Endothelial cell of umbilical vein (primary cell): ENCODE measurements around the gene WDR49. TPM values are rescaled to one million over a fixed set of nuclear protein-coding genes. Genes with fewer than 3 reads are reported as not detected.

ENCODE experiments used
- BruUV-seq: library from RNA; stranded (reverse); fragments of 400-500 nt; replicated peaks from 2 replicates; lab custom pipeline; 2021; lab: Mats Ljungman, UMichigan
- CTCF ChIA-PET: fragments of 300-600, 350-600 bp; sonication (Branson Sonifier 250); formaldehyde crosslinking; loops from one replicate; lab custom pipeline; 2021; ENCODE audit warnings: antibody characterized with exemption, inconsistent platforms; lab: Charles Lee
- POLR2A ChIA-PET: fragments of 300-600, 350-600 bp; sonication (Branson Sonifier 250); formaldehyde crosslinking; loops from one replicate; lab custom pipeline; 2021; ENCODE audit warnings: antibody characterized with exemption, inconsistent platforms; lab: Charles Lee
- DNase-seq: peaks from one replicate; pipeline ENCODE4 v3.0.0-alpha.2; 2011; ENCODE audit warnings: low read depth, low spot score
- FAIRE-seq: peaks from 2 replicates; lab custom pipeline; 2011; peaks lifted over from hg19 to GRCh38; lab: Jason Lieb, UNC
- H2AFZ ChIP-seq: 2 replicates; pipeline ENCODE4 v1.6.0; 2012; ENCODE audit warnings: low read depth, low read length, control low read depth, inconsistent platforms
- H3K27ac ChIP-seq: 2 replicates; pipeline ENCODE4 v1.5.1; 2011; ENCODE audit warnings: low read depth, mild to moderate bottlenecking, control low read depth, low read length, moderate library complexity; ENCODE audit not compliant: insufficient read depth
- H3K27me3 ChIP-seq, 2 experiments: 2 replicates each; pipeline versions ENCODE4 v1.6.0 to v1.6.1; 2011; ENCODE audit warnings: low read length in 2 of 2, mixed read lengths in 1 of 2; ENCODE audit not compliant: control insufficient read depth in 2 of 2, insufficient read depth in 2 of 2
- H3K36me3 ChIP-seq, 2 experiments: 2 replicates in 1 of 2; 3 replicates in 1 of 2; pipeline ENCODE4 v1.5.1; 2011; ENCODE audit warnings: low read length in 2 of 2, mild to moderate bottlenecking in 1 of 2, moderate library complexity in 1 of 2; ENCODE audit not compliant: control insufficient read depth in 2 of 2, insufficient read depth in 2 of 2; ENCODE audit errors: extremely low read depth in 1 of 2
- H3K4me1 ChIP-seq: 3 replicates; pipeline ENCODE4 v1.5.1; 2011; ENCODE audit warnings: mild to moderate bottlenecking, low read length; ENCODE audit not compliant: control insufficient read depth, insufficient read depth; ENCODE audit errors: extremely low read depth
- H3K4me2 ChIP-seq: 2 replicates; pipeline ENCODE4 v1.6.1; 2011; ENCODE audit warnings: low read length, control low read depth, mixed read lengths; ENCODE audit not compliant: insufficient read depth
- H3K4me3 ChIP-seq, 3 experiments: fragments of 200-600 bp in 1 of 3; sonication (generic), shearing (Covaris generic) in 1 of 3; replicated peaks in 1 of 3; 2 replicates each; pipeline ENCODE4 v1.5.1; 2011 to 2016; ENCODE audit warnings: control low read depth in 3 of 3, low read length in 3 of 3, mild to moderate bottlenecking in 2 of 3, inconsistent platforms in 1 of 3, low read depth in 1 of 3, moderate library complexity in 1 of 3; ENCODE audit not compliant: insufficient read depth in 1 of 3
- H3K79me2 ChIP-seq: 2 replicates; pipeline ENCODE4 v1.6.0; 2012; ENCODE audit warnings: low read length, inconsistent platforms; ENCODE audit not compliant: control insufficient read depth, insufficient read depth
- H3K9ac ChIP-seq: replicated peaks from 2 replicates; pipeline ENCODE3; 2011; ENCODE audit warnings: low read length, control low read depth; ENCODE audit not compliant: insufficient read depth; ENCODE audit errors: extremely low read depth
- H3K9me1 ChIP-seq: replicated peaks from 3 replicates; pipeline ENCODE4 v1.6.0; 2011; ENCODE audit warnings: mild to moderate bottlenecking, low read length; ENCODE audit not compliant: control insufficient read depth, insufficient read depth; ENCODE audit errors: extremely low read depth
- H3K9me3 ChIP-seq: replicated peaks from 2 replicates; pipeline ENCODE4 v1.5.1; 2012; ENCODE audit warnings: low read length, inconsistent platforms; ENCODE audit not compliant: control insufficient read depth, insufficient read depth
- H4K20me1 ChIP-seq: replicated peaks from 2 replicates; pipeline ENCODE3; 2011; ENCODE audit warnings: mild to moderate bottlenecking, low read length; ENCODE audit not compliant: control insufficient read depth, insufficient read depth; ENCODE audit errors: extremely low read depth
- CTCF ChIP-seq, 2 donors: IDR thresholded peaks; 1 replicate in 1 of 2; 2 replicates in 1 of 2; pipeline ENCODE4 v1.5.1; 2011; ENCODE audit warnings: low read length in 2 of 2, mild to moderate bottlenecking in 2 of 2, moderate library complexity in 2 of 2, control low read depth in 1 of 2, inconsistent platforms in 1 of 2, low read depth in 1 of 2; ENCODE audit not compliant: insufficient read depth in 1 of 2; ENCODE audit errors: extremely low read depth in 1 of 2
- EZH2 ChIP-seq: IDR thresholded peaks from 2 replicates; pipeline ENCODE4 v1.6.1; 2012; ENCODE audit warnings: borderline replicate concordance, low read depth, mild to moderate bottlenecking, moderate library complexity, low read length, inconsistent platforms; ENCODE audit not compliant: severe bottlenecking
- FOS ChIP-seq: IDR thresholded peaks from 2 replicates; pipeline ENCODE4 v1.6.1; 2011; ENCODE audit warnings: mild to moderate bottlenecking, low read length, moderate library complexity, borderline replicate concordance; ENCODE audit not compliant: insufficient read depth
- GATA2 ChIP-seq: IDR thresholded peaks from 2 replicates; pipeline ENCODE4 v1.7.0; 2011; ENCODE audit warnings: low read depth, mild to moderate bottlenecking, moderate library complexity, mixed read lengths, low read length; ENCODE audit not compliant: insufficient read length, insufficient read depth
- JUN ChIP-seq: IDR thresholded peaks from 2 replicates; pipeline ENCODE4 v1.6.1; 2011; ENCODE audit warnings: borderline replicate concordance, low read depth; ENCODE audit not compliant: insufficient read length, insufficient read depth
- MYC ChIP-seq: IDR thresholded peaks from one replicate; pipeline ENCODE4 v1.6.1; 2011; ENCODE audit warnings: mild to moderate bottlenecking, low read depth, low read length
- POLR2A ChIP-seq: IDR thresholded peaks from 2 replicates; pipeline ENCODE4 v1.6.1; 2012; ENCODE audit warnings: low read depth, mild to moderate bottlenecking, control low read depth, low read length
- POLR2AphosphoS5 ChIP-seq: IDR thresholded peaks from 2 replicates; pipeline ENCODE4 v1.6.1; 2012; ENCODE audit warnings: low read depth, mild to moderate bottlenecking, control low read depth, low read length, moderate library complexity; ENCODE audit not compliant: insufficient read depth
- dilution Hi-C: fragments of 300-500 bp; cut with MboI; formaldehyde crosslinking; loops from one replicate; pipeline ENCODE4 v1.15.0; 2019; ENCODE audit warnings: low sequenced_read_pairs; ENCODE audit not compliant: extremely low pct_ligation_motif_present
- intact Hi-C: fragments of 100-400 bp; cut with micrococcal nuclease; formaldehyde crosslinking; loops from one replicate; pipeline ENCODE4 v1.10.0; 2022
- polyA plus RNA-seq, 4 experiments: library from polyadenylated mRNA; depleted of rRNA in 3 of 4; stranded (reverse) in 3 of 4; unstranded in 1 of 4; fragments of >200 nt; gene quantifications; 2 replicates each; pipeline versions ENCODE4 v1.2.1 to v1.2.3, GENCODE V29; 2011 to 2012; ENCODE audit warnings: missing spikeins in 1 of 4
- total RNA-seq: library from RNA; stranded (reverse); gene quantifications from 2 replicates; pipeline ENCODE4 v1.2.3, GENCODE V29; 2021
- TF ChIP-seq, protein P1 (sequence below): IDR thresholded peaks from 2 replicates; pipeline ENCODE4 v1.6.1; 2011; ENCODE audit not compliant: insufficient read depth, insufficient read length

The WDR49 gene
- total and polyA plus RNA-seq, 2 donors (not counting 3 experiments of a cell fraction or from before 2014, with no cell fraction given), result not detected

- dilution Hi-C loops (no loop called here), intact Hi-C loops (no loop called here)
- Histone ChIP-seq H3K9ac (no peak overlapping the region), H3K4me1 (no peaks in the 10 kb centered on the region), H3K36me3 (no peaks in the 10 kb centered on the region), H3K27ac (no peak overlapping the region), H4K20me1 (no peaks in the 10 kb centered on the region), H3K4me3 (no peak overlapping the region), H3K9me3 (no peaks in the 10 kb centered on the region), H2AFZ (no peak overlapping the region), H3K9me1 (no peaks in the 10 kb centered on the region), H3K4me2 (no peak overlapping the region), H3K27me3 (no peaks in the 10 kb centered on the region), H3K79me2 (no peaks in the 10 kb centered on the region)
- TF ChIP-seq POLR2AphosphoS5 (no peak), CTCF (IDR thresholded peaks at IDR 0.05; ENCODE audit: extremely low read depth in 1 of 2, insufficient read depth in 1 of 2, low read depth in 1 of 2, low read length in 2 of 2) (no peak), MYC (no peak), POLR2A (no peak), FOS (no peak), EZH2 (no peak), JUN (no peak), GATA2 (no peak)
- TF ChIP-seq, protein P1, sequence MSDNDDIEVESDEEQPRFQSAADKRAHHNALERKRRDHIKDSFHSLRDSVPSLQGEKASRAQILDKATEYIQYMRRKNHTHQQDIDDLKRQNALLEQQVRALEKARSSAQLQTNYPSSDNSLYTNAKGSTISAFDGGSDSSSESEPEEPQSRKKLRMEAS, result no peak
- ChIA-PET CTCF (no interaction called here), POLR2A (no interaction called here)
- no peak for FAIRE-seq
- BruUV-seq, result no TSS peak
- DNase-seq, result no peak
Measured at GRCh38 chr3:167483708-167484475, 169.8 kb downstream of the WDR49 start.
